ENCODE measurements around the gene SCD. TPM values are rescaled to one million over a fixed set of nuclear protein-coding genes. Genes with fewer than 3 reads are reported as not detected.

SCD gene
- total and polyA plus RNA-seq, 10 of the 15 experiments (the other 5 are each of a cell fraction or from before 2014, with no cell fraction given), result 68.7 to 279 (median 99.5) TPM

- peak overlapping the region; percentile 86 for H3K4me3 ChIP-seq
- RAD21 ChIA-PET (ENCODE audit: unreplicated experiment), result interaction anchor here (0.7 to 18.1 kb wide), 7 partner anchors 10 to 82 kb away, joined by 4 to 214 read pairs (median 10); no protein-coding TSS in a partner anchor
- CTCF ChIA-PET, result interaction anchor here (0.9 to 7.7 kb wide), 10 partner anchors 9 to 169 kb away, joined by 3 to 91 read pairs (median 5); no protein-coding TSS in a partner anchor
These were observed 2.6 kb downstream of the SCD start for GRCh38 chr10:100349672-100350071.

More at GRCh38 chr10:100349672-100350071, 2.6 kb downstream of the SCD start:
- WGBS (ENCODE audit: insufficient coverage, insufficient replicate concordance, low lambda C conversion rate, missing lambda C conversion rate), result 89% methylated on average over 3 of the region's 3 CpGs
- in situ Hi-C loops (cut with MboI) (no loop called here), intact Hi-C loops (cut with micrococcal nuclease; ENCODE audit: unreplicated experiment) (no loop called here)
- no peaks in the 10 kb centered on the region for H3K27me3 ChIP-seq (replicated peaks in 1 of 2; ENCODE audit: control insufficient read depth in 2 of 2, insufficient read depth in 2 of 2, low read length in 1 of 2)
- SMC1A ChIA-PET (ENCODE audit: uncharacterized antibody, unreplicated experiment), result interaction anchor here (1.8 to 17.4 kb wide), 7 partner anchors 10 to 82 kb away, joined by 5 to 277 read pairs (median 44); no protein-coding TSS in a partner anchor
- H3K9me3 ChIP-seq (replicated peaks; ENCODE audit: control insufficient read depth, insufficient read depth, low read length), result no peaks in the 10 kb centered on the region
- peaks cover 4% of the 10 kb centered on the region; the same call in 1 of the 2 replicates for H4K20me1 ChIP-seq (ENCODE audit: control insufficient read depth, insufficient read depth)
- H3K27ac ChIP-seq (ENCODE audit: control insufficient read depth, insufficient read depth), result no peak overlapping the region
- POLR2A ChIA-PET, result interaction anchor here (0.5 to 11.8 kb wide), 8 partner anchors 11 to 31 kb away, joined by 3 to 191 read pairs (median 4); partner anchors contain the start of gene PKD2L1
- peaks cover 68% of the 10 kb centered on the region for H3K79me2 ChIP-seq (ENCODE audit: control insufficient read depth, insufficient read depth, low read length)
- no TSS peak for BruUV-seq (replicated peaks)
- H3K4me2 ChIP-seq (ENCODE audit: control insufficient read depth, insufficient read depth), result peak overlapping the region; percentile 73
- no peak for FAIRE-seq
- H3K9ac ChIP-seq (ENCODE audit: control insufficient read depth, insufficient read depth, low read length), result peak overlapping the region; percentile 44
- H3K36me3 ChIP-seq (ENCODE audit: control insufficient read depth in 2 of 2, insufficient read depth in 2 of 2, low read length in 1 of 2), result peaks cover 6 to 47% of the 10 kb centered on the region in 2 experiments
- no peak overlapping the region for H2AFZ ChIP-seq (ENCODE audit: control insufficient read depth, low read depth, low read length)
- DNase-seq (ENCODE audit: low read depth, low spot score), result no peak
- peaks cover 18% of the 10 kb centered on the region for H3K4me1 ChIP-seq (ENCODE audit: control insufficient read depth, insufficient read depth, low read length)
- no peak for ATAC-seq
- TF ChIP-seq SREBF1 (IDR thresholded peaks at IDR 0.05; ENCODE audit: low read length) (no peak), HDAC2 (IDR thresholded peaks at IDR 0.05) (no peak), BCL11A (IDR thresholded peaks at IDR 0.05; ENCODE audit: low read depth, low read length) (no peak), BCLAF1 (IDR thresholded peaks at IDR 0.05) (no peak), ZNF274 (IDR thresholded peaks at IDR 0.05; ENCODE audit: insufficient read depth, insufficient read length) (no peak), HDAC6 (IDR thresholded peaks at IDR 0.05; ENCODE audit: unreplicated experiment) (no peak), ZNF622 (IDR thresholded peaks at IDR 0.05) (no peak), SMAD5 (IDR thresholded peaks at IDR 0.05; ENCODE audit: low read depth) (no peak), RUNX3 (IDR thresholded peaks at IDR 0.05; ENCODE audit: low read length) (no peak), SMC3 (IDR thresholded peaks at IDR 0.05; ENCODE audit: borderline replicate concordance, low read length) (no peak), PKNOX1 (IDR thresholded peaks at IDR 0.05) (no peak), NFYB (IDR thresholded peaks at IDR 0.05; ENCODE audit: insufficient read depth, low read depth, low read length) (no peak), SMAD1 (IDR thresholded peaks at IDR 0.05; ENCODE audit: low read depth, partially characterized antibody) (no peak), ZBTB33 (IDR thresholded peaks at IDR 0.05) (no peak), RELA (IDR thresholded peaks at IDR 0.05; ENCODE audit: borderline replicate concordance, partially characterized antibody) (no peak), EP300 (IDR thresholded peaks at IDR 0.05; ENCODE audit: borderline replicate concordance in 1 of 2, control insufficient read depth in 1 of 2, low read depth in 2 of 2, low read length in 2 of 2) (no peak)

Measured in GM12878 (cell line).